ENCODE results near the gene NPFF.
"Not testable (repeated sequence)": the region's sequence is repeated elsewhere in the genome, so short reads cannot be mapped to it uniquely, and the experiment has no call there.

NPFF gene, protein sequence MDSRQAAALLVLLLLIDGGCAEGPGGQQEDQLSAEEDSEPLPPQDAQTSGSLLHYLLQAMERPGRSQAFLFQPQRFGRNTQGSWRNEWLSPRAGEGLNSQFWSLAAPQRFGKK

DNA sequence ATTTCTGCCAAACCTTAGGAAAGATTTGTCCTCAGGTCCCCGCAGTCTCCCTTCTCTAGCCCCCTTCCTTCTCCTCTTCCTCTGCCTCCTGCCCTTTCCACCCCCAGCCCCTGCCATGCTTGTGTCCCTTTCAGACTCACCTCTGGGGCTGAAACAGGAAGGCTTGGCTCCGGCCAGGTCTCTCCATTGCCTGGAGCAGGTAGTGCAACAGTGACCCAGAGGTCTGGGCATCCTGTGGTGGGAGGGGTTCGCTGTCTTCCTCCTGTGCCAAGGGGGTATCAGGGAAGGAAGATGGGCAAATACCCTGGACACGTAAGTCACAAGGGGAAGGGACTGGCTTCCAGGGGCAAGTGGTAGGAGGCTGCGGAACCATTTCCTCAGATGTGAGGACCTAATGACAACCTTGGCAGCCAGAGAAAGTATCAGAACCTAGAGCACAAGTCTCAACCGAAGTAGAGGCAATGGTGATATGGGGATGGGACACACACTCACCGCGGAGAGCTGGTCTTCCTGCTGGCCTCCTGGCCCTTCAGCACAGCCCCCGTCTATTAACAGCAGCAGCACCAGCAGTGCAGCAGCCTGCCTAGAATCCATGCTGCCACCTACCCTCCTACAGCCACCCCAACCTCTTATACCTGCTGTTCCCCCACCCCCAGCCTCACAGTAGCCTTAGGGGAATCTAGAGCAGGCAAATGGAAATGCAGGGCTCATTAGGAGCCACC lies at the start of gene NPFF:
Gene NPFF, minus strand, starts transcription at position 604 of the 722 bp plus-strand sequence. Its CDS starts 10 bp downstream, at position 594.
- DNase-seq (ENCODE audit: low spot score) = no peak

DNA sequence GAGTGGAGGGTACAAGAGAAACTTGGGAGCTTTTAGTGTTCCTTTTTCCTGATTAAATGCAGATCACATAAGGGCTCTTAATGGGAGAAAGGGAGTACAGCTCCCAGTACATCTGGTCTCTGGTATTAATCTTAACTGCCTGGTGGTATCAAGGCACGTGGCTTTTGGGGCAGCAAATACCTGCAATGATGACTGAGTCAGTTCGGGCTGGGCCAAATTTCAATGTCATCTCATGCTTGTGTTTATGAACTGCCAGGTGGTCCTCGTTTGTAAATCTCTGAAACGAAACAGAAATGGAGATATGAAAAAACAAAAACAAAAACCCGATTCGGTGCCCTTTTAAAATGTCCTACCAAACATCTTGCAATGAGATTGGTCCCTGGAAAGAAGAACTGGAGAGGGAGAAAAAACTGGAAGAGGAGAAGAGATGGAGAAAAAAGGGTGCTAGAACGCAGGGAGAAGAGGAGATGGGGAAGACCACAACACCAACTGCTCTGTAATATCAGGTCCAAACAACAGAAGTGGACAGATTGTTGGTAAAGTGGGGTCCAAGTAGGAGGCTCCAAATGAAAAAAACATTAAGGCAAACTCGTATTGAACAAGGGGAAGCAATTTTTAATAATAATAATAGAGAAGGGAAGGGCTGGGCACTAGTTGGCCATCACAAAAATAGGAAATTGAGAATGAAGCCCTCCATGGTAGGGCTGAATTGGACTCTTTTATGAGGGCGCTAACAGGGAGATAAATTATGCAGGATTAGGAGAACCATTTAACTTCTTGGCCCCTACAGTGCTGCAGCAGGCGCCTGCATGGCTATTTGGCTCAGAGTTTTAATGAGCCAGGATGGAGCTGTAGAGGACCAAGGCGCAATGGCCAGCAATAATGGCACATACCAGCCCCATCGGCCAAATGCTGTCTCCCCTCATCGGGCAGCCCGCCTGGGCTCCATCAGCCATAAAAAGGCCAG lies 45.4 kb upstream of the NPFF start:
- DNase-seq (ENCODE audit: low spot score) = no peak

DNA sequence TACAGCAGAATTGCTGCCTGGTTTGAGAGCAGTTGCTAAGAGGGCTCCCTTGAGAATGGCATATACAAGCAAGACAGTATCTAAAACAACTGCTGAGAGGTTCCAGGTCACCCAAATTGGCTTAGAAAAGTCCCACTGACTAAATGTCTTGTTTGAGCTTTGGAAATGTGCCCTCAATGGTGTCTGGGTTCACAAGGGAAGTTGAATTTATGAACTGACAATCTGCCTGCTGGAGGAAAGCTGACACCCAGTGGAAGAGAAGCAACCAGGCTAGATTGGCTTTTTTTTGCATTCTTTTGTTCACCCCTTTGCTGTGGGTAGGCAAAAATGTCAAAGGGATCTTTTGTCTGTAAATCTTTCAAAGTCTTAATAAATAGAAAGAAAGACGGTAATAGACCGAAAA lies 44.6 kb upstream of the NPFF start:
- DNase-seq (ENCODE audit: low spot score) = no peak

DNA sequence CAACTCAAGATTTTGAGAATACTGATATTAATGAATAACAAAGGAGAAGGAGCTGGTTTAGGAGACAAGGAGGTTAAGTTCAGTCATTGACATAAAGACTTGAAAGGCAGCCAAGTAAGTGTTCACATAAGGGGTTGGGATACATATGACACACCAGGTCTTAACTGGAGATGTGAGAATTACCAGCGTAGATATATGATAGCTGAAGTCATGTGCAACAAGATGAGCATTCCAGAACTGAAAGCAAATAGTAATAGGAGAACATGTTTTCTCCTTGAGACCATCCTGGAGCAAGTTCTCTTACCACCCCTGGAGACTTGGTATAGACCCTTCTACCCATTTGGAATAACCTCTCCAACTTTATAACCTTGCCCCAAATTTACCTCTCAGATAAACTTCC lies 43.3 kb upstream of the NPFF start:
- DNase-seq (ENCODE audit: low spot score) = no peak

DNA sequence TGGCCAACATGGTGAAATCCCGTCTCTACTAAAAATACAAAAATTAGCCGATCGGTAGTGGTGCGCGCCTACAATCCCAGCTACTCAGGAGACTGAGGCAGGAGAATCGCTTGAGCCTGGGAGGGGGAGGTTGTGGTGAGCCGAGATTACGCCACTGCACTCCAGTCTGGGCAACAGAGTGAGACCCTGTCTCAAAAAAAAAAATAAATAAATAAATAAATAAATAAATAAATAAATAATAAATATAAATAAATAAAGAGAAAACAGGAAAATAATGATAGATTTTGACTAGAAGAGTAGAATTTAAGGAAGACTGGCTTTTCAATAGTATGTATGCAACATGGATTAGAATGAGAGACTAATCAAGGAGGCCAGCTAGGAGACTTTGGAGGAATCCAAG lies 42.8 kb upstream of the NPFF start:
- not testable (repeated sequence) for DNase-seq (ENCODE audit: low spot score)

DNA sequence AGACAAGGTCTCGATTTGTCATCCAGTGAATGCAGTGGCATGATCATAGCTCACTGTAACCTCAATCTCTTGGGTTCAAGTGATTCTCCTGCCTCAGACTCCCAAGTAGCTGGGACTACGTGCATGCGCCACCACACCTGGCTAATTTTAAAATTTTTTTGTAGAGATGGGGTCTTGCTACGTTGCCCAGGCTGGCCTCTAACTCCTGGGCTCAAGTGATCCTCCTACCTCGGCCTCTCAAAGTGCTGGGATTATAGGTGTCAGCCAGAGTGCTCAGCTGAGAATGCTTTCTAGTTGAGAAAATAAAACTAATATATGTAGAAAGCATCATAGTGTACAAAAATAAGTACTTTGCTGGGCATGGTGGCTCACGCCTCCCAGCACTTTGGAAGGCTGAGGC lies 41.1 kb upstream of the NPFF start:
- DNase-seq (ENCODE audit: low spot score) = not testable (repeated sequence)

DNA sequence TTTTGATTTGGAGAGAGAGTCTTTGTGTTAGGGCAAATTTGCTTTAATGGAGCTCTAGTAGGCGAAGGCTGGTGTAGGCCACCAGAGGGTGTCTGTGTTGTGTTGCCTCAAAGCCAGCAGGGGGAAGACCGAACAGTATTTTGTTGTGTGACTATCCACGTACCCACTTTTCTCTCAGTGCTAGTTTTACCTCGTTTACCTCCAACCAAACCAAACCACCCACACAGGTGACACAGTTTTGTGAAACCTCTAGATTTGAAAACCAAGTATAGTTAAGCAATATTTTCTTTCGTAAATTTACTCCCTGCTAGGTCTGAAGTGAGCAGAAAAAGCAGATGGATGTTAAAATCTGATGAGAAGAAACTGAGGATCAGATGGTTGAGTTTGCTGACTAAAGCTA lies 36.3 kb upstream of the NPFF start:
- peak; percentile 35 for DNase-seq (ENCODE audit: low spot score)

DNA sequence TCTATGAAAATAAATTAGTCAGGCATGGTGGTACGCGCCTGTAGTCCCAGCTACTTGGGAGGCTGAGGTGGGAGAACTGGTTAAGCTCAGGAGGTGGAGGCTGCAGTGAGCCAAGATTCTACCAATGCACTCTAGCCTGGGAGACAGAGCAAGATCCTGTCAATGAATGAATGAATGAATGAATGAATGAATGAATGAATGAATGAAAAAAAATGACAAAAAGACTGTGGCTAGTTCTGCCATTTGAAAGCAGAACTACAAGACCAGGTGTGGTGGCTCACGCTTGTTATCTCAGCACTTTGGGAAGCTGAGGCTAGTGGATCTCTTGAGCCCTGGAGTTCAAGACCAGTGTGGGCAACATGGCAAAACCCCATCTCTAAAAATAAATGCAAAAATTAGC lies 32.2 kb upstream of the NPFF start:
- DNase-seq (ENCODE audit: low spot score) = no peak

DNA sequence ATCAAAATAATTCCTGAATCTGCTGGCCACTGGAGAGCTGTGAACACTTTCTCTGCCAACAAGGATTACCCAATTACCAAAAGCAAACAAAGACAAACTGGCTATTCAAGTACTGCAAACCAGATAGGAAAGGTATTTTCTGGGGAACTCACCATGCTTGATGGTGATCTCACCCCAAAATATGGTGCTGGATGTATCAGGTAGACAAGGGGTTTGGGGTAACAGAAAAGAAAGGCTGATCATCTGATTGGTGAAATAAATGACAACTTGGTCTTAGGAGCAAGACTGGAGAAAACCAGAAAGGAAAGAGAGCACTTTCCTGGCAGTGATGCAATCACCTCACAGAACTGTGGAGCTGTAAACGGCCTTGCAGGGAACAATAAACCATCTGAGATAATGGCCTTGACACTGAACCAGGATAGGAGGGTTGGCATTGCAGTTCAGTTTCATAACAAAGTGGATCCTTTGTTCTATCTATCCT lies 31.0 kb upstream of the NPFF start:
- no peak for DNase-seq (ENCODE audit: low spot score)

DNA sequence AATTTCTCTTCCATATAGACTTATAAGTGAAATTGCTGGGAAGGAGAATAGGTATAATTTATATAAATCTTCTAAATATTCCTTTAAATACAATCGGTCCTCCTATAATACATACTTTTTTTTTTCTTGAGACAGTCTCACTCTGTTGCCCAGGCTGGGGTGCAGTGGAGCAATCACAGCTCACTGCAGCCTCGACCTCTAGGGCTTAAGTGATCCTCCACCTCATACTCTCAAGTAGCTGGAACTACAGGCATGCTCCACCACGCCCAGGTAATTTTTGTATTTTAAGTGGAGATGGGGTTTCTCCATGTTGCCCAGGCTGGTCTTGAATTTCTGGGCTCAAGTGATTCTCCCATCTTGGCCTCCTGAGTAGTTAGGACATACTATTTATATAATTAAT lies 29.7 kb upstream of the NPFF start:
- no peak for DNase-seq (ENCODE audit: low spot score)

DNA sequence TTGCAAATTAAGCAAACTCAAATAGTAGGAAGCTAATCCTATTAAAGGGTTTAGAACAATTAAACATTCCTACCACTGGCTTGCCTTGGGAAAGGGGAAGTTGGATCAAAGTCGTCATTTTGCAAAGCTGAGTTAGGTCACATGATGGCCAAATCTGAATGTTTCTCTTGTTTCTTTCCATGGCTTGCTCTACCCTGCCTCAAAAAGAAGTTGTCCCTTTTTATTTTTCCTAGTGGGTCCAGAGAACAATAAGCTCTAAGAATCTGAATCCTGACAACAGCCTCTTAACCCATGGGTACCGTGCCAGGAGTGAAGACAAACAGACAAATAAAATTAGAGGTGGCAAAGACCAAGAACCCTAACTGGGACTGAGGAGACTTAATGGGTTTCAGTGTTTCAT lies 26.2 kb upstream of the NPFF start:
- no peak for DNase-seq (ENCODE audit: low spot score)

DNA sequence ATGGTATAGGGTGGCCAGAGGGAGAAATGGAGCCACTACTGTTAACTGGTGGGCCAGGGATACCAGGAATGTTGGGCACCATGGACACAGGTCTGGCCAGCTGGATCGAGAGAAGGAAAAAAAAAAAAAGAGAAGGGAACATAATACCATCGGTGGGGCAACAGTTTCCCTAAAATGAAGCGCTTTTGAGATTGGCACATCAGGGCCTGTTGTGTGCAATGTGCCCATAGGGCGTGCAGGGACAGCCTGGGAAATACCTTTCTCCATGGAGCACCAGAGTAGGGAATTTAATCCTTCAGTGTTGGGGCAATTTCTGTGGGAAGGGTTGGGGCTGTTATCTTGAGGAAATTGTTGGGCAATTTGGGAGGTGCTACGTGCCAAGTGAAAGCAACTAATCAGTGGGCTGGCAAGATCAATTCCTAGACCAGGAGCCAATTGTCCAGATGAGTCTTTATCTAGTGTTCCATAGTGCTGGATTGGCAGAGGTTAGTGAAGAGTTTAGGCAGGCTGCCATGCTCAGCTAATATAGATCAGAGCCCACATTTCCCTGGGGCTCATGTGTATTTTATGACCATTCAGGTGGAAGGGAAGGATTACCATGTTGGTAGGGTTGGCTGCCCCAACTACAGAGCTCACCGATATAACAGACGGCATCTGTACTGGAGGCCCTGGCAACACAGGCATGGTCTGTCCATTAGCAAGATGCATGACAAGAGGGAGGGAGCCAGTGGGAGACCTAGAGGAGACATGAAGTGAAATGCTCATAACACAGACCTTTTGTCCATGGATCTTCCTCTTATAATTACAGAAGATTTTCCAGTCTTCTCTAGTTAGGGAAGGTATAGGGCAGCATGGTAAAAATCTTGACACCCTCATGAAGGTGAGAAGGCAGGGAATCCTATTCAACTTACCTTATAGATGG lies 25.5 kb upstream of the NPFF start:
- no peak for DNase-seq (ENCODE audit: low spot score)

DNA sequence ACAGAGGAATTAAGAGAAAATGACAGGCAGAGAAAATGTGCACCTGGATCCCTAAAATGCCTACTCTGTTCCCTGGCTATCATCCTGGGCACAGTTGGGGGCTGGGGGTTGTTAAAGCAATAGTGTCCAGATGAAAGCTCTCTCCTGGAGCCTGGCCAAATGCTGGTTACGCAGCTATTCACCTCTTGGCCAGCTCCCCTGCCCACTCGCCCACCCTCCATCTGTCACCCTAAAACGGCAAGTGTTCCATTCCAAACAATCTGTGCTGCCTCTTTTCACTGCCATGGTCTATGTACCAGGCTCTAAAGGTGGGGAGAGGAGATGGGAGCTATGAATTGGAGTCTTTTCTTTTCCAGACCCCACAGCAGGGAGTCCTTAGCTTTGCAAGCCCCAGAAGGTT lies 24.7 kb upstream of the NPFF start:
- no peak for DNase-seq (ENCODE audit: low spot score)

DNA sequence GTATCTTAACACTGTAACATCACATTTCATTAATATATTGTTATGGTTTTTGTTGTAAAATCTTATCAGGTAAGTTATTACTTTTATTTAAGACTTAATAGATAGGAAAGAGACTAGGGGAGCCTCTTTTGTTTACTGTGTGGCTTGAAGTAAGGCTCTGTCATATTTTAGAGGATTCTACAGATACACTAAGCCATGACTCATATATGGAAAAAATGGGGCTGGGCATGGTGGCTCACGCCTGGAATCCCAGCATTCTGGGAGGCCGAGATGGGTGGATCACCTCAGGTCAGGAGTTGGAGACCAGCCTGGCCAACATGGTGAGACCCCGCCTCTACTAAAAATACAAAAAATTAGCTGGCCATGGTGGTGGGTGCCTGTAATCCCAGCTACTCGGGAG lies 23.6 kb upstream of the NPFF start:
- DNase-seq (ENCODE audit: low spot score) = no peak

DNA sequence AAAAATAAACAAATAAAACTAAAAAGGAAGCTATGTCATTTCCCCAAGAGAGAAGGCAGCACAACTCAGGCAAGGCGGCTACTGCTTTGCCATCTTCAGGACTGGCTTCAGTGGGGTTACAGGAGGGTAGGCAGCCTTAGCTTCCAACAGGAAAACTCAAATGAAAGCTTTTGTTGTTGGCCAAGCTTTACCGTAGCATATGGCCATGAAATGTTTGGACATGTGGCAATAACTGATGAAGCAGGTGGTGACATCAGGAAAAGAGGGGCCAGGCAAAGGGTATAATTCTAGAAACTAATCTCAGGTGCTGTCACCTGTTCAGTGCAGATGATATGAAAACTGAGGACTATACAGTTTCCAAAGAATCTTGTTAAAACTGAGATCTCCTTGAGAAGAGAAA lies 22.8 kb upstream of the NPFF start:
- no peak for DNase-seq (ENCODE audit: low spot score)

DNA sequence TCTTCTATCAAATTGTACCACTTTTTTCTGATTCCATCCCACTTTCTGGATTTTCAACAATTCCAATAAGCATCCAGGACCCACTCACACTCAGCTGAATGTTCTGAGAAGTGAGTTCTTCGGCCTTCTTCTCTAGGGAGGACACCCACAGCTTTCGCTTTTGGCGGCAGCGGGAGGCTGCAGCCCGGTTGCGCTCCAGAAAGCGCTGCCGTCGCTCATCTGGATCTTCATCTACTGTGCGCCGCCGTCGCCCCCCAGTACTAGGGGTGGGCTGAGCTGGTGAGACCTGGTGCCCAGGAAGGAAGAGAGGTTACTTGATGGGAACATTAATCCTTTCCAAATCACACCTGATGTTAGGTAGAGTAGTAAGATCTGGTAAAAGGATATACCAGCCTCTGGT lies 17.2 kb upstream of the NPFF start:
- no peak for DNase-seq (ENCODE audit: low spot score)

DNA sequence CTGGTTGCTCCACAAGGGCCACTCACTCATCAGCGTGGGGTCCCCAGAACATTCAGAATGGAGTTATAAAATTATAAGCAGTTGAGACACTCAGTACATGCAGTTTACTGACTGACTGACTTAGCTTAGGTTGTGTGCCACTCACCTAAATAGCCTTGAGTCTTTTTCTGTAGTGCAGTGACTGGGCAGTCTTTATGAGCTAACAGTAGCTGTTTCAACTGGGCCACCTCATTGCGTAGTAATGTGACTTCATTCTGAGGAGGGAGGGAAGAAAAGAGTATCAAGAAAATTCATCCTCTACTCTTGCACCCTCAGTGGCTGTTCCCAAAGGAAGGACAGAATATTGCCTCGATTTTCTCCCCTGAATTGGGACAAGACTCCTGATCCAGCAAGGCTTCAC lies 15.8 kb upstream of the NPFF start:
- DNase-seq (ENCODE audit: low spot score) = no peak

DNA sequence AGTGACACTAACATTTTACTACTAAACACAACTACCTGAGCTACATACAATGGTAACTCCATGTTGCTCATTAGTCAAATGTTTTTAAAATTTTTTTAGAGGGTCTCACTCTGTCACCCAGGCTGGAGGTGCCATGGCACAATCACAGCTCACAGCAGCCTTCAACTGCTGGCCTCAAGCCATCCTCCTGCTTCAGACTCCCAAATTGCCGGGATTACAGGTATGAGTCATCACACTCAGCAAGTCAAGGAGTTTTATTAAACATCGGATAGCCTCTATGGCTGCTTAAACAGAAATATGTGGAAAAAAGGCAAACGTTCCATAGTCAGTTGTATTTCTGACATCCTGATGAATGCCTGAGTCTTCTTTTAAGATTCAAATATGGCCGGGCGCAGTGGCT lies 11.1 kb upstream of the NPFF start:
- DNase-seq (ENCODE audit: low spot score) = no peak

DNA sequence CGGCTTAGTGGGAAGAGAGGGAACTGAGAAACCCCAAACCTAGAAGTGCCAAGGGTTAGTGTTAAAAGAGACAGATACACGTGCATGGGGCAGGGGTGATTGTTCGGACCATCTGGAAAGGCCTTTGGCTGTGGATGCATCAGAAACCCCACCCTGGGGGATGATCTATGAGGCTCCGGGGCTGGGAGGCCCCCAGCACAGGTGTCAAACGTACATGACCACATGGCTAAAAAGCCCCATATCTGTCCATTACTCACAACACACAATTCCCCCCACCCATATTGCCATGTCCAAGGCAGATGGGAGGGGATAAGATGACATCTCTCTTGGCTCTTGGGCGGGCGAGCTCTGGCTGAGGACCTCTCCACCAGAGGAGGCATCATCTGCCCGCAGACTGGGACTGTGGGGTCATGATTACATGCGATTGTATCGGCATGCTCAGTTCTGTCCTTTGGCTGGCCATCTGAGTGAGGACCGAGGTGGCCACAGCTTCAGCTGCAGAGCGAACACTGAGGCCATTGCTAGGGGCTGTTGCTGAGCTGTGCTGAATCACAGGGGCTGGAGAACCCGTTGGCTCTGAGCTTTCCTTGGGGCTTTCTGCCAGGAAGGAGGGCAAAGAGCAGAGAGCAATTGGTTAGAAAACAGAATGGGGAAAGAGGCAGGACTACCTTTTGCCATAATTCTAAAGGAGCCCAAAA lies 9.6 kb upstream of the NPFF start:
- DNase-seq (ENCODE audit: low spot score) = no peak

DNA sequence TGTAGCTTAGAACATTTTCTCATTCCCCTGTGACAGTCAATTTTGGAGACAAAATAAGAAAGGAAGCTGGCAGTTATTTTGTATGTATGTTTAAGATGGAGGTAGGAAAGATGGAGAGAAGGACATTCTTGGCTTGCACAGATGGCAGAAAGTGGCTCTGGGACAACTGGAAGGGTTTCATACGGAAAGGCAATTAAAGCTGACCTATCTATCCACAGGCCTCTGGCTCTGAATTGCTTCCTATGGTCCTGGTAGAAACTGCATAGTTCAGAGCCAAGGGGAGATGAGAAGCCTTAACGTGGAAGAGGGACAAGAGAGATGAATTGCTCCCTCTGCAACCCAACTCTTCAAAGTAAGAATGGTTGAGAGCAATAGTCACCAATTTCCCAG lies 8.0 kb upstream of the NPFF start:
- no peak for DNase-seq (ENCODE audit: low spot score)

DNA sequence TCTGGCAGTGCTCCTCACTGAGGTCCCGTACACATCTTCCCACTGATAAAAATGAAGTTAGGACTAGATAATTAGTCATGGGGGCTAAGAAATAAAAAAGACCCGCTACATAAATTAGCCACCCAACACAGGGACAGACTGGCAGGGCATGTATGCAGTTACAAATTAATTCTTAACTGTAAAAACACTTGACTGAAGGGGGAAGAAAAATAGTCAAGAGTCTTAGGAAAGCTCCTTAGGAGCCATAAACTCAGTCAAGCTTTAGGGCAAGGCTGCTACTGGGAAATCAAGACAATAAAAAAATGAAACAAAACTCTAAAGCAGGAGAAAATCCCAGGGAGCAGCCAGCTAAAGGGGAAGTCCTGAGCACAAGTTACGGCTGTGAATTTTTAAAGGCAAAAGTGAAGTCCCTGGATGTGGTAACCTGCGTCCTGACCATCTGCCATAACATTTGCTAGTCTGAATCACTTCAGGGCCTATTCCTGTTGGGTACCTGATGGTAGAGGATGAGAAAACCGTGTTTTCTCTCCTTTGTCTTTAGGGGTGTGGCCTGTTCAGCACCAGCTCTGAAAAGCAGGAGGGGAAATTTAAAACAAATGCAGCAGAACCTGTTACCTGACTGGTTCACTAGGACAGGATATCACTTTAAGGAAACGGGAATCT lies 7.5 kb upstream of the NPFF start:
- DNase-seq (ENCODE audit: low spot score) = no peak

All from hematopoietic multipotent progenitor cell treated with erythropoietin and hydrocortisone succinate and interleukin-3 and kit ligand, for 15 days (in vitro differentiated cells).